Measurements from ENCODE around the gene TBCB. TPM values are rescaled to one million over a fixed set of nuclear protein-coding genes. Genes with fewer than 3 reads are reported as not detected.

The TBCB gene
- total RNA-seq, 1 experiment from 2014 or later, result 141 TPM

- H3K9me3 ChIP-seq (ENCODE audit: control insufficient read depth in 1 of 2, insufficient read depth in 1 of 2, low read depth in 1 of 2, low read length in 2 of 2), result no peaks in the 10 kb centered on the region
- H3K79me2 ChIP-seq (ENCODE audit: insufficient read depth, low read length), result no peaks in the 10 kb centered on the region
- ChIA-PET CTCF (no interaction called here), RAD21 (ENCODE audit: low non-redundant PET in 1 of 2, low total read pairs in 2 of 2, uncharacterized antibody in 2 of 2, unreplicated experiment in 2 of 2) (no interaction called here), POLR2A (no interaction called here)
- peaks cover 25 to 58% of the 10 kb centered on the region in 2 experiments for H3K36me3 ChIP-seq (ENCODE audit: control insufficient read depth in 1 of 2, insufficient read depth in 2 of 2, low read length in 2 of 2)
- no peak overlapping the region for H2AFZ ChIP-seq (ENCODE audit: low read depth, low read length, poor library complexity, severe bottlenecking)
- H3K4me3 ChIP-seq (replicated peaks in 1 of 2; ENCODE audit: low read depth in 1 of 2, low read length in 2 of 2), result no peak overlapping the region
- no peaks in the 10 kb centered on the region for H4K20me1 ChIP-seq (ENCODE audit: insufficient read depth)
- TF ChIP-seq ATF3 (IDR thresholded peaks at IDR 0.05) (no peak), CBX3 (IDR thresholded peaks at IDR 0.05; ENCODE audit: low read depth) (no peak), POLR2A (IDR thresholded peaks at IDR 0.05; ENCODE audit: borderline replicate concordance, extremely low read depth, insufficient read depth, insufficient read length) (no peak), ZBTB33 (IDR thresholded peaks at IDR 0.05; ENCODE audit: extremely low read depth, insufficient replicate concordance, low read length) (no peak), MAX (IDR thresholded peaks at IDR 0.05) (no peak), SRF (IDR thresholded peaks at IDR 0.05; ENCODE audit: low read depth) (no peak), JUND (IDR thresholded peaks at IDR 0.05) (no peak), SIN3A (IDR thresholded peaks at IDR 0.05; ENCODE audit: low read depth) (no peak), TCF7L2 (IDR thresholded peaks at IDR 0.05; ENCODE audit: borderline replicate concordance, extremely low read depth, insufficient read depth, insufficient read length) (no peak), ZNF274 (IDR thresholded peaks at IDR 0.05; ENCODE audit: low read depth, low read length) (no peak), RAD21 (IDR thresholded peaks at IDR 0.05; ENCODE audit: low read depth) (no peak), FOSL1 (IDR thresholded peaks at IDR 0.05; ENCODE audit: low read depth) (no peak), SP1 (IDR thresholded peaks at IDR 0.05; ENCODE audit: low read depth) (no peak), CTCF (IDR thresholded peaks at IDR 0.05 in 2 of 3, conservative IDR thresholded peaks at IDR 0.05 in 1 of 3; ENCODE audit: borderline replicate concordance in 1 of 3, insufficient read depth in 1 of 3, low read depth in 2 of 3, low read length in 2 of 3) (no peak), REST (IDR thresholded peaks at IDR 0.05; ENCODE audit: low read depth) (no peak), EGR1 (IDR thresholded peaks at IDR 0.05; ENCODE audit: low read depth) (no peak), YY1 (IDR thresholded peaks at IDR 0.05; ENCODE audit: extremely low read depth, insufficient replicate concordance, low read depth, low read length) (no peak), CEBPB (IDR thresholded peaks at IDR 0.05; ENCODE audit: low read depth) (no peak), EZH2phosphoT487 (IDR thresholded peaks at IDR 0.05; ENCODE audit: borderline replicate concordance) (no peak), ZFX (IDR thresholded peaks at IDR 0.05) (no peak)
- no peaks in the 10 kb centered on the region for H3K9me2 ChIP-seq (ENCODE audit: insufficient read depth)
- no peaks in the 10 kb centered on the region for H3K27me3 ChIP-seq (ENCODE audit: insufficient read depth, low read length)
- intact Hi-C loops (cut with micrococcal nuclease), result no loop called here
- H3K4me2 ChIP-seq (ENCODE audit: low read length), result no peak overlapping the region
- ATAC-seq, result no peak
- H3K4me1 ChIP-seq (ENCODE audit: control insufficient read depth in 1 of 2, insufficient read depth in 2 of 2, low read length in 2 of 2), result no peaks in the 10 kb centered on the region
- no TSS peak for BruUV-seq (replicated peaks)
- H3K27ac ChIP-seq (ENCODE audit: low read depth, low read length), result no peak overlapping the region
- H3K9ac ChIP-seq (ENCODE audit: low read length), result no peak overlapping the region
- no peak for DNase-seq (ENCODE audit: low read depth, low spot score)
Measured at GRCh38 chr19:36086326-36086725, 28.9 kb upstream of the TBCB start.
